ENCODE data around the gene APPL1. TPM values are rescaled to one million over a fixed set of nuclear protein-coding genes. Genes with fewer than 3 reads are reported as not detected.

APPL1 gene
- total and polyA plus RNA-seq, 2 of the 13 experiments (the other 11 are each of a cell fraction or from before 2014, with no cell fraction given): 14.3 to 29.0 TPM

DNA sequence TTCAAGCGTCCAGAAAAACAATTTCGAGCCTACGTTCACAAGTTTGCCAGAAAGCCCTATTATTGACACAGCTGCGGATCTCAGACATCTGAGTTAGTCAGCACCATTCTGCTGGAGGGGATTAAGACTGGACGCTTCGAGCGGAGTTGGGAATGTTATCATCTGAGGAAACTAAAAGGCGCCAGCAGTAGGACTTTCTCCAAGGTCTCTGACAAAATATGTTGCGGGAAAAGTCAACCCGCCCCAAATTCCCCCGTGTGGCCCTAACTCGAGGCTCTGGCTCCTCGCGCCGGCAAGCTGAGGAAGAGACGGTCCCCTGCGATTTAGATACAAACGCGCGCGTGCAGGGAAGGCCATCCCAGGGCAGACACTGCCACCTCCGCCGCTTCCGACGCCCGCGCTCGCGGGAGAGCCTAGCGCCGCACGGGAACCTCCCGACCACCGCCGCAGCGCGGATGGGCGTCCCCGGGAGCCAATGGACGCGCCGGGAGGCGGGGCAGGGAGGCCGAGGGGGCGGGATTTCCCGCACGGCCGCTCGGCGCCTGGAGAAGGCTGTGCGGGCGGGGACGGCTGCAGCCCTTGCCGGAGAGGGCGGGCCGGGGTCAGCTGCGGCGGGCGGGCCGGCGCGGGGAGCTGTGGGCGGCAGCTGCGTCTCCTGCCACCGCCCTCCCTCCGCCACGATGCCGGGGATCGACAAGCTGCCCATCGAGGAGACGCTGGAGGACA lies at the start of gene APPL1 (continued):
- TF ChIP-seq NFATC3 (CRISPR knock-in tag; IDR thresholded peaks at IDR 0.05) (no peak), NCOA5 (CRISPR knock-in tag; IDR thresholded peaks at IDR 0.05) (no peak), ZNF737 (CRISPR knock-in tag; IDR thresholded peaks at IDR 0.05; ENCODE audit: borderline replicate concordance) (0 out of 2 replicates have a peak, but pooled peaks have one; percentile 80), GLI4 (CRISPR knock-in tag; IDR thresholded peaks at IDR 0.05; ENCODE audit: borderline replicate concordance) (peak; percentile 77; the same call in 1 of the 2 replicates), SNAI1 (CRISPR knock-in tag; IDR thresholded peaks at IDR 0.05; ENCODE audit: borderline replicate concordance) (0 out of 2 replicates have a peak, but pooled peaks have one; percentile 61), FOXK2 (IDR thresholded peaks at IDR 0.05) (no peak), GATA4 (IDR thresholded peaks at IDR 0.05; ENCODE audit: borderline replicate concordance, low read depth) (peak; percentile 53; the same call in 1 of the 2 replicates), KMT2A (CRISPR knock-in tag; IDR thresholded peaks at IDR 0.05) (peak; percentile 53), ZNF24 (IDR thresholded peaks at IDR 0.05) (no peak), ZNF772 (CRISPR knock-in tag; IDR thresholded peaks at IDR 0.05) (peak; percentile 82; the same call in 1 of the 2 replicates), GPN1 (CRISPR knock-in tag; IDR thresholded peaks at IDR 0.05; ENCODE audit: borderline replicate concordance) (no peak), POLR2A (IDR thresholded peaks at IDR 0.05; ENCODE audit: insufficient read depth in 1 of 2, low read depth in 2 of 2, low read length in 2 of 2) (peak; percentile 78 to 84), PHF8 (CRISPR knock-in tag; IDR thresholded peaks at IDR 0.05) (peak; percentile 76), SOX13 (IDR thresholded peaks at IDR 0.05) (no peak), SOX13 (CRISPR knock-in tag; conservative IDR thresholded peaks at IDR 0.05 in 1 of 2, IDR thresholded peaks at IDR 0.05 in 1 of 2) (peak in 1 of 2 experiments; percentile 13; a peak in 1 of 4 replicates), KAT7 (CRISPR knock-in tag; IDR thresholded peaks at IDR 0.05; ENCODE audit: borderline replicate concordance) (no peak; the same call in 1 of the 2 replicates), NBN (conservative IDR thresholded peaks at IDR 0.05) (no peak), RAD51 (IDR thresholded peaks at IDR 0.05; ENCODE audit: borderline replicate concordance) (no peak), CHD4 (IDR thresholded peaks at IDR 0.05; ENCODE audit: borderline replicate concordance, low read length) (no peak), ELF4 (CRISPR knock-in tag; IDR thresholded peaks at IDR 0.05; ENCODE audit: borderline replicate concordance) (peak; percentile 85; the same call in 1 of the 2 replicates), ZNF703 (CRISPR knock-in tag; IDR thresholded peaks at IDR 0.05; ENCODE audit: borderline replicate concordance) (0 out of 2 replicates have a peak, but pooled peaks have one; percentile 72), NR3C1 (CRISPR knock-in tag; IDR thresholded peaks at IDR 0.05) (no peak), ZFX (CRISPR knock-in tag; IDR thresholded peaks at IDR 0.05; ENCODE audit: low read depth) (no peak), ZNF124 (CRISPR knock-in tag; IDR thresholded peaks at IDR 0.05) (no peak), SAP130 (CRISPR knock-in tag; IDR thresholded peaks at IDR 0.05; ENCODE audit: low read depth) (peak; percentile 89), ZNF570 (CRISPR knock-in tag; IDR thresholded peaks at IDR 0.05; ENCODE audit: borderline replicate concordance) (no peak), ZZZ3 (CRISPR knock-in tag; IDR thresholded peaks at IDR 0.05; ENCODE audit: borderline replicate concordance) (no peak)
- TF ChIP-seq, protein P1, sequence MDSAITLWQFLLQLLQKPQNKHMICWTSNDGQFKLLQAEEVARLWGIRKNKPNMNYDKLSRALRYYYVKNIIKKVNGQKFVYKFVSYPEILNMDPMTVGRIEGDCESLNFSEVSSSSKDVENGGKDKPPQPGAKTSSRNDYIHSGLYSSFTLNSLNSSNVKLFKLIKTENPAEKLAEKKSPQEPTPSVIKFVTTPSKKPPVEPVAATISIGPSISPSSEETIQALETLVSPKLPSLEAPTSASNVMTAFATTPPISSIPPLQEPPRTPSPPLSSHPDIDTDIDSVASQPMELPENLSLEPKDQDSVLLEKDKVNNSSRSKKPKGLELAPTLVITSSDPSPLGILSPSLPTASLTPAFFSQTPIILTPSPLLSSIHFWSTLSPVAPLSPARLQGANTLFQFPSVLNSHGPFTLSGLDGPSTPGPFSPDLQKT (CRISPR knock-in tag; IDR thresholded peaks at IDR 0.05; ENCODE audit: borderline replicate concordance): no peak
- TF ChIP-seq, protein P2, sequence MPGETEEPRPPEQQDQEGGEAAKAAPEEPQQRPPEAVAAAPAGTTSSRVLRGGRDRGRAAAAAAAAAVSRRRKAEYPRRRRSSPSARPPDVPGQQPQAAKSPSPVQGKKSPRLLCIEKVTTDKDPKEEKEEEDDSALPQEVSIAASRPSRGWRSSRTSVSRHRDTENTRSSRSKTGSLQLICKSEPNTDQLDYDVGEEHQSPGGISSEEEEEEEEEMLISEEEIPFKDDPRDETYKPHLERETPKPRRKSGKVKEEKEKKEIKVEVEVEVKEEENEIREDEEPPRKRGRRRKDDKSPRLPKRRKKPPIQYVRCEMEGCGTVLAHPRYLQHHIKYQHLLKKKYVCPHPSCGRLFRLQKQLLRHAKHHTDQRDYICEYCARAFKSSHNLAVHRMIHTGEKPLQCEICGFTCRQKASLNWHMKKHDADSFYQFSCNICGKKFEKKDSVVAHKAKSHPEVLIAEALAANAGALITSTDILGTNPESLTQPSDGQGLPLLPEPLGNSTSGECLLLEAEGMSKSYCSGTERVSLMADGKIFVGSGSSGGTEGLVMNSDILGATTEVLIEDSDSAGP (CRISPR knock-in tag; IDR thresholded peaks at IDR 0.05; ENCODE audit: borderline replicate concordance): peak; percentile 67; the same call in 1 of the 2 replicates
- TF ChIP-seq, protein P3, sequence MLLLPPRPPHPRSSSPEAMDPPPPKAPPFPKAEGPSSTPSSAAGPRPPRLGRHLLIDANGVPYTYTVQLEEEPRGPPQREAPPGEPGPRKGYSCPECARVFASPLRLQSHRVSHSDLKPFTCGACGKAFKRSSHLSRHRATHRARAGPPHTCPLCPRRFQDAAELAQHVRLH (CRISPR knock-in tag; IDR thresholded peaks at IDR 0.05; ENCODE audit: borderline replicate concordance, low read depth): peak; percentile 69; the same call in 1 of the 2 replicates

Data from HepG2 (cell line).